Bronchial epithelial cell (primary cell): ENCODE results near the gene SLC20A1. TPM values are rescaled to one million over a fixed set of nuclear protein-coding genes. Genes with fewer than 3 reads are reported as not detected.
A peak's percentile ranks its signal among the peaks of the same experiment; 100 is the strongest.

ENCODE experiments used
- DNase-seq: peaks from one replicate; pipeline ENCODE4 v3.0.0-alpha.2; 2010; ENCODE audit warnings: low read depth
- FAIRE-seq: peaks from 2 replicates; lab custom pipeline; 2011; peaks lifted over from hg19 to GRCh38; lab: Jason Lieb, UNC
- H3K27me3 ChIP-seq: 2 replicates; pipeline ENCODE4 v1.5.1; 2011; ENCODE audit warnings: low read length; ENCODE audit not compliant: control insufficient read depth, insufficient read depth
- H3K36me3 ChIP-seq: 2 replicates; pipeline ENCODE4 v1.5.1; 2011; ENCODE audit warnings: low read length; ENCODE audit not compliant: control insufficient read depth, insufficient read depth
- H3K4me3 ChIP-seq: 2 replicates; pipeline ENCODE4 v1.5.1; 2011; ENCODE audit warnings: mild to moderate bottlenecking, low read depth, low read length, control low read depth
- CTCF ChIP-seq: IDR thresholded peaks from 2 replicates; pipeline ENCODE4 v1.5.1; 2011; ENCODE audit warnings: mild to moderate bottlenecking, moderate library complexity, low read length, control low read depth, inconsistent platforms; ENCODE audit not compliant: insufficient read depth, severe bottlenecking
- total RNA-seq: library from RNA; depleted of rRNA; stranded (reverse); fragments of >200 nt; gene quantifications from 2 replicates; pipeline ENCODE4 v1.2.1, GENCODE V29; 2014

SLC20A1 gene
- total RNA-seq, 1 donor from 2014 or later = 63.4 TPM

GRCh38 chr2:112646102-112646719 lies 472 bp downstream of the SLC20A1 start:
- peaks cover 12% of the 10 kb centered on the region for H3K36me3 ChIP-seq
- TF ChIP-seq CTCF = no peak
- H3K4me3 ChIP-seq = peak overlapping the region; percentile 81
- H3K27me3 ChIP-seq = no peaks in the 10 kb centered on the region
- no peak for DNase-seq
- FAIRE-seq = no peak

DNA sequence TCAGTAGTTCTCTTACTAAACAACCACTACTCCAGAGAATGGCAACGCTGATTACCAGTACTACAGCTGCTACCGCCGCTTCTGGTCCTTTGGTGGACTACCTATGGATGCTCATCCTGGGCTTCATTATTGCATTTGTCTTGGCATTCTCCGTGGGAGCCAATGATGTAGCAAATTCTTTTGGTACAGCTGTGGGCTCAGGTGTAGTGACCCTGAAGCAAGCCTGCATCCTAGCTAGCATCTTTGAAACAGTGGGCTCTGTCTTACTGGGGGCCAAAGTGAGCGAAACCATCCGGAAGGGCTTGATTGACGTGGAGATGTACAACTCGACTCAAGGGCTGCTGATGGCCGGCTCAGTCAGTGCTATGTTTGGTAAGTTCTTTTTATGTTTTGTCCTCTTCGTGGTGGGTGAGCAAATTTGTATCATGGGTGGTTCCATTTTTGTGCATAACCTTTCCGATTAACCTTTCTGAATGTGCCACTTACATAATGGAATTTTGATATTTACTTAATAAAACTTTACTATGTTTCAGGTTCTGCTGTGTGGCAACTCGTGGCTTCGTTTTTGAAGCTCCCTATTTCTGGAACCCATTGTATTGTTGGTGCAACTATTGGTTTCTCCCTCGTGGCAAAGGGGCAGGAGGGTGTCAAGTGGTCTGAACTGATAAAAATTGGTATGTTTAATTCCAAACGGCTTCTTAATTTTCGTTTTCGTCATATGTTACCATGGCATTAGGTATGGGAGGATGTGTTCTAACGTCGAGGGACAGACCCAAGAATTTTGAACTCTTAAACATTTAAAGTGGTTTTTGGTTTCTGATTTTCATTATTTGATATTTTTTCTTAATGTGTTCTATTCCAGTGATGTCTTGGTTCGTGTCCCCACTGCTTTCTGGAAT lies 1.3 kb downstream of the SLC20A1 start:
- no peak for FAIRE-seq
- H3K36me3 ChIP-seq = peaks cover 17% of the 10 kb centered on the region
- no peak for TF ChIP-seq CTCF
- peak overlapping the region; percentile 81 for H3K4me3 ChIP-seq
- no peak for DNase-seq
- H3K27me3 ChIP-seq = no peaks in the 10 kb centered on the region

DNA sequence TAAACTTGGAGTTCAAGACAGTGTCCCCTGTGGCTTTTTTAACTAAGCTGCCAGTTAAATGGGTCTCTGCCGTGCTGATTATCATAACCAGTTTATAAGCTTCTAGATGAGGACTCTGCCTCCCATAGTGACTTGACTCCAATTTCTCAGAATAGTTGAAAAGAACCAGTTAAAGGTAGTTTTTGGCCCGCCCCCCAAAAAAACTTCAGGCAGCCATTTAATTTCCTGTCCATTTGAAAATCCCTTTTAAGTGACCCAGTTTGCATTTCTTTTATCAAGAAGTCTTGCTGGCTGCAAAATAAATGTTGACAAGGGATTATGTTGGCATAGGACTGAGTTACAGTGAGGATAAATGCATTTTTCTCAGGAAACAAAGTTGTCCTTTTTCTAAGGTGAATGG lies 2.3 kb downstream of the SLC20A1 start:
- no peaks in the 10 kb centered on the region for H3K27me3 ChIP-seq
- no peak for TF ChIP-seq CTCF
- H3K36me3 ChIP-seq = peaks cover 18% of the 10 kb centered on the region
- no peak overlapping the region for H3K4me3 ChIP-seq
- DNase-seq (no peak), FAIRE-seq (no peak)

DNA sequence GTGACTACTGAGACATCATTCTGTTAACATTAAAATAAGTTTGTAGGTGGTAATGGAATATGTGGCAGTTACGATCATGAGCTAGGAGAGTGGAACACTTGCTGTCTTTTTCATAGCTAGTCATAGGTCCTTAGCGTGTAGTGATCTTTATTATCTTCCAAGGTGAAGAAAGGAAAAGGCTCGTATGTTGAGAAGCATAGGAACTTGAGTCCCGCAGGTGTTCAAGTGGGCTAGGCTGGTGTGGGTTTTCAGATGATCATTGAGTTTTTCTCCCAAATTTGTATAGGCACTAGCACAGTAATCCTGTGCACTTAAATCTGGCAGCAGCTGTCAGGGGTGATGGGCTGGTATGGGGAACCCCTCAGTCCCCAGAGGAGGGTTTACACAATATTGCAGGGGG lies 10.9 kb downstream of the SLC20A1 start:
- TF ChIP-seq CTCF = no peak
- FAIRE-seq = no peak
- Histone ChIP-seq H3K36me3 (peaks cover 18% of the 10 kb centered on the region), H3K27me3 (no peaks in the 10 kb centered on the region), H3K4me3 (no peak overlapping the region)
- DNase-seq = no peak

GRCh38 chr2:112658301-112658700 lies 12.6 kb downstream of the SLC20A1 start:
- H3K27me3 ChIP-seq = no peaks in the 10 kb centered on the region
- no peak for FAIRE-seq
- TF ChIP-seq CTCF = no peak
- peaks cover 16% of the 10 kb centered on the region for H3K36me3 ChIP-seq
- no peak overlapping the region for H3K4me3 ChIP-seq
- DNase-seq = no peak
